Measurements from ENCODE around the gene PCCA.

The PCCA gene

GRCh38 chr13:100534911-100535310 is 446.0 kb downstream of the PCCA start:
- H3K27ac ChIP-seq, result no peak overlapping the region
- TF ChIP-seq ZFX (IDR thresholded peaks at IDR 0.05) (no peak), CTCF (conservative IDR thresholded peaks at IDR 0.05) (no peak)

GRCh38 chr13:100535426-100536135 is 446.7 kb downstream of the PCCA start:
- H3K27ac ChIP-seq, result no peak overlapping the region
- TF ChIP-seq CTCF (conservative IDR thresholded peaks at IDR 0.05) (no peak), ZFX (IDR thresholded peaks at IDR 0.05) (no peak)

- H3K27ac ChIP-seq, result no peak overlapping the region
- no peak for TF ChIP-seq ZFX (IDR thresholded peaks at IDR 0.05)
- no peak for TF ChIP-seq CTCF (conservative IDR thresholded peaks at IDR 0.05)
Observed at GRCh38 chr13:100536643-100537180, 447.8 kb downstream of the PCCA start.

- H3K27ac ChIP-seq, result no peak overlapping the region
- TF ChIP-seq CTCF (conservative IDR thresholded peaks at IDR 0.05) (no peak), ZFX (IDR thresholded peaks at IDR 0.05) (no peak)
Observed at GRCh38 chr13:100537486-100537885, 448.6 kb downstream of the PCCA start.

GRCh38 chr13:100537951-100538462 is 449.1 kb downstream of the PCCA start:
- no peak overlapping the region for H3K27ac ChIP-seq
- TF ChIP-seq ZFX (IDR thresholded peaks at IDR 0.05) (no peak), CTCF (conservative IDR thresholded peaks at IDR 0.05) (no peak)

GRCh38 chr13:100540621-100541020 is 451.7 kb downstream of the PCCA start:
- no peak overlapping the region for H3K27ac ChIP-seq
- TF ChIP-seq ZFX (IDR thresholded peaks at IDR 0.05) (no peak), CTCF (conservative IDR thresholded peaks at IDR 0.05) (no peak)
